Nephron (organoid): ENCODE measurements around the gene TUFT1.

Experiments used
- H3K27ac Mint-ChIP-seq, 3 experiments: 2 replicates each; pipeline ENCODE4 v1.8.0; 2020; ENCODE audit warnings: mixed read lengths in 3 of 3, mild to moderate bottlenecking in 2 of 3, moderate library complexity in 1 of 3
- H3K27me3 Mint-ChIP-seq: 2 replicates; pipeline ENCODE4 v1.8.0; 2021; ENCODE audit warnings: low read depth, mild to moderate bottlenecking, moderate library complexity, mixed read lengths
- H3K36me3 Mint-ChIP-seq: 2 replicates; pipeline ENCODE4 v1.8.0; 2020; ENCODE audit warnings: low read depth, mixed read lengths
- H3K4me1 Mint-ChIP-seq: 2 replicates; pipeline ENCODE4 v1.8.0; 2020; ENCODE audit warnings: mixed read lengths
- H3K4me3 Mint-ChIP-seq, 3 experiments: 2 replicates each; pipeline ENCODE4 v1.8.0; 2020; ENCODE audit warnings: mild to moderate bottlenecking in 3 of 3, mixed read lengths in 3 of 3, moderate library complexity in 2 of 3
- H3K9me3 Mint-ChIP-seq: 2 replicates; pipeline ENCODE4 v1.8.0; 2020; ENCODE audit warnings: mixed read lengths
- TF ChIP-seq, protein P1 (sequence below), 3 experiments: fragments of 200-600 bp; sonication (generic); IDR thresholded peaks; one replicate each; pipeline ENCODE4 v1.5.0; 2021; ENCODE audit warnings: antibody characterized with exemption in 3 of 3; ENCODE audit not compliant: unreplicated experiment in 3 of 3

TUFT1 gene

DNA sequence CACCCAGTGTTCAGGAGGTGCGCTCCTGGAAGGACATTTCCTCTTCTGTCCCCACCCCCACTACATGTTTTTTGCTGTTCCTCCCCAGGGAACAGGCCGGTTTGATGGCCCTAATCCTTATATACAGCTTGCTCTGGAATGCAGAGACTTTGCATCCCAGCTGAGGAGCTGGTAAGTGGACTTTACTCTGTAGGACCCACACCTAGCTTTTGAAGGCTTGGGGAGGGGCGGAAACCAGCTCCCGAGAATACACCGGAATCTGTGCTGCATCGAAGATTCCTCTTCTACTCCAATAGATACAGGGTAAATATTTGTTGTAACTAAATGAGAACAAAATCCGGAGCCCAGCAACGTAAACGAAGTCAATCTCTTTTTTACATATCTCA, 30.1 kb upstream of the TUFT1 start:
- TF ChIP-seq, protein P1, sequence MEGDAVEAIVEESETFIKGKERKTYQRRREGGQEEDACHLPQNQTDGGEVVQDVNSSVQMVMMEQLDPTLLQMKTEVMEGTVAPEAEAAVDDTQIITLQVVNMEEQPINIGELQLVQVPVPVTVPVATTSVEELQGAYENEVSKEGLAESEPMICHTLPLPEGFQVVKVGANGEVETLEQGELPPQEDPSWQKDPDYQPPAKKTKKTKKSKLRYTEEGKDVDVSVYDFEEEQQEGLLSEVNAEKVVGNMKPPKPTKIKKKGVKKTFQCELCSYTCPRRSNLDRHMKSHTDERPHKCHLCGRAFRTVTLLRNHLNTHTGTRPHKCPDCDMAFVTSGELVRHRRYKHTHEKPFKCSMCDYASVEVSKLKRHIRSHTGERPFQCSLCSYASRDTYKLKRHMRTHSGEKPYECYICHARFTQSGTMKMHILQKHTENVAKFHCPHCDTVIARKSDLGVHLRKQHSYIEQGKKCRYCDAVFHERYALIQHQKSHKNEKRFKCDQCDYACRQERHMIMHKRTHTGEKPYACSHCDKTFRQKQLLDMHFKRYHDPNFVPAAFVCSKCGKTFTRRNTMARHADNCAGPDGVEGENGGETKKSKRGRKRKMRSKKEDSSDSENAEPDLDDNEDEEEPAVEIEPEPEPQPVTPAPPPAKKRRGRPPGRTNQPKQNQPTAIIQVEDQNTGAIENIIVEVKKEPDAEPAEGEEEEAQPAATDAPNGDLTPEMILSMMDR (IDR thresholded peaks at IDR 0.05; ENCODE audit: unreplicated experiment in 3 of 3), result no peak
- peaks cover 16% of the 10 kb centered on the region for H3K4me1 Mint-ChIP-seq

DNA sequence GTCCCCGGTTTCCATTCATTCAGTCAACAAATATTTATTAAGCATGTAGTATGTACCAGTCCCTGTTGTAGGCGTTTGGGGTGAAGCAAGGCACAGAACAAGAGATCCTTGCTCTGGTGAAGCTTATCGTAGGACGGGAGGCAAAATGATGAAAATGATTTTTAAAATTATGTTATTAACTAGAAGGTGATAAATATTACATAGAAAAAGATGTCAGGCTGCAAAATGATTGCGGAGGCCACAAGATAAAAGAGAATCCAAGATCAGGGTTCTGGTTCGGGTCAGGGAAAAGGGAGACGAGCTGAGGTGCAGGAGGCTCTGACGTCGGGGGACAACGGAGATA, 29.5 kb upstream of the TUFT1 start:
- peak overlapping the region; percentile 89 to 93 (median 92) for H3K4me3 Mint-ChIP-seq
- peaks cover 16% of the 10 kb centered on the region for H3K4me1 Mint-ChIP-seq
- H3K36me3 Mint-ChIP-seq, result no peaks in the 10 kb centered on the region
- no peaks in the 10 kb centered on the region for H3K9me3 Mint-ChIP-seq
- TF ChIP-seq, protein P1 (IDR thresholded peaks at IDR 0.05; ENCODE audit: unreplicated experiment in 3 of 3), result no peak
- peaks cover 70% of the 10 kb centered on the region for H3K27me3 Mint-ChIP-seq
- peak overlapping the region; percentile 30 to 94 (median 78) for H3K27ac Mint-ChIP-seq

More for the DNA sequence above, 30.1 kb upstream of the TUFT1 start:
- Mint-ChIP-seq H3K4me3 (peak overlapping the region; percentile 89 to 93 (median 92)), H3K27ac (peak overlapping the region; percentile 30 to 94 (median 69)), H3K36me3 (no peaks in the 10 kb centered on the region), H3K9me3 (no peaks in the 10 kb centered on the region), H3K27me3 (peaks cover 67% of the 10 kb centered on the region)

DNA sequence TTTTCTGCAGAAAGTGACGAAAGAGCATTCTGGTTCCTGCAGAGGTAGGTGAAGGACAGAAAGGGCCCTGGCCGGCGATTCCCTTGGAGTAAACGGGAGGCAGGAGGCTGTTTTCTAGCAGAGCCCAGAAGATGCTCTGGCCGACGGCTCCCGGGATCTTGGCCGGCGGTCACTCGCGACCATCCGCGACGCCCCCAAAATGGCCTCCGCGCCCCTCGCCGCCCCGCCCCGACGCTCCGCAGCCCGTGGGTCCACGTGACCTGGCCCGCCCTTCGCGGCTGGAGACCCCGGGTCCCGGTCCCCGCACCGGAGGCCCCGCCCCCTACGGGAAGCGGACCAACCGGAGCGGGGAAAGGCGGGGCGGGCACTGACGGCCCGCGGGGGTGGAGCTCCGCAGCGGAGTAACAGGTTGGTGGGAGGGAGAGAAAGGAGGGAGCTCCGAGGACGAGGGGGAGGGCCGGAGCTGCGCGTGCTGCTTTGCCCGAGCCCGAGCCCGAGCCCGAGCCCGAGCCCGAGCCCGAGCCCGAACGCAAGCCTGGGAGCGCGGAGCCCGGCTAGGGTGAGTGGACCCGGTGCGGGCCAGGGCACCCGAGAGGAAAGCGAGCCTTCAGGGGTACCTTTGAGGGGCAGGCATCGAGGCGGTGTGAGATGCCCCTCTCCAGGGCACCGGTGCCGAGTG, 29.0 kb upstream of the TUFT1 start, which contains the start of gene CGN:
CGN (plus strand) TSS at position 431 of the 679 bp plus-strand sequence. CDS start 7,133 bp downstream, outside the sequence.
- Mint-ChIP-seq H3K27me3 (peaks cover 71% of the 10 kb centered on the region), H3K4me1 (peaks cover 16% of the 10 kb centered on the region), H3K4me3 (peak within 1 kb of the TSS; percentile 89 to 93 (median 92)), H3K27ac (peak within 1 kb of the TSS; percentile 30 to 96 (median 78)), H3K36me3 (no peaks in the 10 kb centered on the region), H3K9me3 (no peaks in the 10 kb centered on the region)
- TF ChIP-seq, protein P1 (IDR thresholded peaks at IDR 0.05; ENCODE audit: unreplicated experiment in 3 of 3), result no peak

DNA sequence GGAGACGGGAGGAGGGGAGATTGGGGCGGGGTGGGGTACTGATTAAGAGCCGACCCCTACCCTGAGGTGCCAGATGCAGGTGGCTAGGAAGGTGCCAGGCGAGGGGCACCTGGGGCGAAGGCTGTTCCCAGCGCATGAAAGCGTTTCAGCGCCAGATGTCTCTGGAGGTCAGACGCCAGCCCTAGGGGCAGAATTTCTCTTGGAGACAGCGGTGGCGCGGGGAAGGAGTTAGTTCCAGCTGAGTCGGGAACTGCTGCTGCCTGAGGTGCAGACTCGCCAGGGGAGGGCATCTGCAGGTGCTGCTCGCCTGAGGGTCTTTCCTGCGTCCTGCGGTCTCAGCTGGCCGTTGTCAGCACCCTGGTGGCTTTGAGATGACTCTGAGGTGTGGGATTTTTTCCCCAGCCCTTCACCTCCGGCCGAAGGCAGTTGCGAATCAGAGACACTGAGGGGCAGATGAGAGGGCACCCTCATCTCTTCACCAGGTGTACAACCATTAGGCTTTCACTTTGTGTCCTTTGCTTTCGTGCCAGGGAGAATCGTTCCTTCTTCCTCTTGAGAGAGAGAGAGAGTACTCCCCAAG, 28.4 kb upstream of the TUFT1 start:
- Mint-ChIP-seq H3K27me3 (peaks cover 73% of the 10 kb centered on the region), H3K27ac (peak overlapping the region in 2 of 3 experiments; percentile 60 to 96), H3K36me3 (no peaks in the 10 kb centered on the region), H3K9me3 (no peaks in the 10 kb centered on the region), H3K4me3 (peak overlapping the region; percentile 57 to 80 (median 79)), H3K4me1 (peaks cover 16% of the 10 kb centered on the region)
- TF ChIP-seq, protein P1 (IDR thresholded peaks at IDR 0.05; ENCODE audit: unreplicated experiment in 3 of 3), result no peak

DNA sequence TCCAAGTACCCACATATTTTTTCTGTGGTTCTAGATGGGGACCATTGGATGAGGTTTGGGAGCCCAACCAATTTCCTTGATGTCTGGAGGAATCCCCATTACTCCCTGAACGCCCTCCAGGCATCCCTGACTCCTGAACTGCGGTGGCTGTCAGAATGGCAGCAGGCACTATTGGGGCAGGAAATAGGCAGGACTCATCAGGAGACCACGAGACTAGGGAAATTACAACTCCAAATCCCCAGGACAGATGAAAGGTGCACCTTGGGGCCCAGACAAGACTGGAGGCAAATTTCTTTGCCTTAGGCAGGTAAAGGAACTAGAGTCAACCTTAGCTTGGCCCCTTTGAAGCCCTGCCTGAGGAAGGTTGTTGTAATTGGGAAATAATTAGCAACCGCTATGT, 27.8 kb upstream of the TUFT1 start:
- Mint-ChIP-seq H3K9me3 (no peaks in the 10 kb centered on the region), H3K36me3 (no peaks in the 10 kb centered on the region), H3K4me1 (peaks cover 16% of the 10 kb centered on the region), H3K4me3 (peak overlapping the region; percentile 57 to 80 (median 79)), H3K27me3 (peaks cover 69% of the 10 kb centered on the region), H3K27ac (peak overlapping the region in 2 of 3 experiments; percentile 77 to 96)
- TF ChIP-seq, protein P1 (IDR thresholded peaks at IDR 0.05; ENCODE audit: unreplicated experiment in 3 of 3), result no peak
